NCI-H2029 (cell line): ENCODE measurements around the gene PPP1R11.
"Not testable (repeated sequence)": the region's sequence is repeated elsewhere in the genome, so short reads cannot be mapped to it uniquely, and the experiment has no call there.

Source experiments
- DNase-seq: peaks from one replicate; lab custom pipeline; 2025; lab: John Stamatoyannopoulos, UW

Gene PPP1R11

GRCh38 chr6:30097902-30098768 is 31.1 kb downstream of the PPP1R11 start:
- DNase-seq, result no peak

GRCh38 chr6:30100154-30100553 is 33.2 kb downstream of the PPP1R11 start:
- DNase-seq, result no peak

- DNase-seq, result no peak
These were observed 33.8 kb downstream of the PPP1R11 start for GRCh38 chr6:30100585-30101443.

GRCh38 chr6:30101444-30102413 is 34.7 kb downstream of the PPP1R11 start:
- peak; percentile 80 for DNase-seq

- DNase-seq, result no peak
These were observed 35.5 kb downstream of the PPP1R11 start for GRCh38 chr6:30102414-30102969.

GRCh38 chr6:30102970-30103871 is 36.2 kb downstream of the PPP1R11 start:
- DNase-seq, result peak; percentile 73

- no peak for DNase-seq
These were observed 36.8 kb downstream of the PPP1R11 start for GRCh38 chr6:30103872-30104179.

- DNase-seq, result no peak
These were observed 37.7 kb downstream of the PPP1R11 start for GRCh38 chr6:30104661-30105060.

- DNase-seq, result no peak
These were observed 44.4 kb downstream of the PPP1R11 start for GRCh38 chr6:30111266-30111856.

GRCh38 chr6:30112402-30112994 is 45.5 kb downstream of the PPP1R11 start:
- no peak for DNase-seq

- DNase-seq, result no peak
These were observed 46.2 kb downstream of the PPP1R11 start, which contains the start of gene TRIM31 for GRCh38 chr6:30113003-30113759. TRIM31 (minus strand) TSS chr6:30113090; CDS start chr6:30112805, 285 bp downstream.

- DNase-seq, result no peak
These were observed 46.8 kb downstream of the PPP1R11 start for GRCh38 chr6:30113841-30114240.

GRCh38 chr6:30116724-30117123 is 49.7 kb downstream of the PPP1R11 start:
- no peak for DNase-seq

GRCh38 chr6:30118691-30119090 is 51.7 kb downstream of the PPP1R11 start:
- DNase-seq, result not testable (repeated sequence)
